Upper lobe of left lung (tissue), 6 donors: ENCODE measurements around the gene TPPP. TPM values are rescaled to one million over a fixed set of nuclear protein-coding genes. Genes with fewer than 3 reads are reported as not detected.
A peak's percentile ranks its signal among the peaks of the same experiment; 100 is the strongest.

Experiments
- ATAC-seq, 2 donors: fragments of 200-7000 bp; cut with Tn5 transposase; one replicate each; pipeline ENCODE4 v1.9.1; 2022; ENCODE audit warnings: mild to moderate bottlenecking in 2 of 2, moderate library complexity in 2 of 2; ENCODE audit not compliant: low FRiP score in 2 of 2
- DNase-seq, 2 donors: peaks; one replicate each; pipeline ENCODE4 v3.0.0-alpha.2; 2019 to 2020
- H3K27ac ChIP-seq, 4 donors: fragments of 200-600 bp; sonication (generic); one replicate each; pipeline ENCODE4 v1.5.1; 2016 to 2019
- H3K27me3 ChIP-seq, 4 donors: fragments of 200-600 bp; sonication (generic); one replicate each; pipeline ENCODE4 v1.5.1; 2017 to 2019
- H3K36me3 ChIP-seq, 4 donors: fragments of 200-600 bp; sonication (generic); one replicate each; pipeline ENCODE4 v1.5.1; 2016 to 2019
- H3K4me1 ChIP-seq, 4 donors: fragments of 200-600 bp; sonication (generic); one replicate each; pipeline ENCODE4 v1.5.1; 2018 to 2019
- H3K4me3 ChIP-seq, 4 donors: fragments of 200-600 bp; sonication (generic); one replicate each; pipeline ENCODE4 v1.5.1; 2017 to 2019; ENCODE audit warnings: mild to moderate bottlenecking in 2 of 4, moderate library complexity in 1 of 4
- H3K9me3 ChIP-seq, 4 donors: fragments of 200-600 bp; sonication (generic); one replicate each; pipeline ENCODE4 v1.5.1; 2018 to 2019
- CTCF ChIP-seq, 6 experiments: fragments of 450-650 bp in 4 of 6; fragments of 200-600 bp in 2 of 6; sonication (generic) in 2 of 6; IDR thresholded peaks; one replicate each; pipeline ENCODE4 v1.5.1; 2016 to 2019; ENCODE audit warnings: antibody characterized with exemption in 6 of 6
- EP300 ChIP-seq, 4 donors: sonication (generic); formaldehyde crosslinking; IDR thresholded peaks; one replicate each; pipeline ENCODE4 v1.5.1; 2017; ENCODE audit warnings: antibody characterized with exemption in 4 of 4, control low read depth in 2 of 4
- POLR2A ChIP-seq, 4 donors: fragments of 450-650 bp; IDR thresholded peaks; one replicate each; pipeline ENCODE4 v1.5.1; 2016 to 2017; ENCODE audit warnings: antibody characterized with exemption in 4 of 4, mild to moderate bottlenecking in 2 of 4
- POLR2AphosphoS5 ChIP-seq, 2 donors: sonication (generic); formaldehyde crosslinking; IDR thresholded peaks; one replicate each; pipeline ENCODE4 v1.5.1; 2017; ENCODE audit warnings: antibody characterized with exemption in 2 of 2
- WGBS, 2 donors: methylation state at CpG; one replicate each; pipeline ENCODE4 v1.1.5; 2017 to 2018; 5-methylcytosine and 5-hydroxymethylcytosine counted together
- total RNA-seq, 6 donors: library from RNA; depleted of rRNA in 4 of 6; stranded (reverse); fragments of >200 nt in 4 of 6; gene quantifications; one replicate each; pipeline versions ENCODE4 v1.1.0 to v1.2.1, GENCODE V29; 2016 to 2021
- donor health status: DM: no; HTN: no; CAD: no; lungs with moderate emphysema.
- donor health status: DM: no; HTN: yes; CAD: no; lungs with severe emphysema.

Gene TPPP
- total RNA-seq, 6 donors from 2014 or later: 14.3 to 42.7 (median 19.1) TPM

GRCh38 chr5:673161-673830, 19.9 kb downstream of the TPPP start:
- Histone ChIP-seq H3K27ac (no peak overlapping the region), H3K27me3 (no peaks in the 10 kb centered on the region), H3K36me3 (peaks cover 0 to 2% (median 0%) of the 10 kb centered on the region in 4 donors), H3K9me3 (no peaks in the 10 kb centered on the region), H3K4me3 (peak overlapping the region in 2 of 4 donors; percentile 4 to 27), H3K4me1 (peaks cover 23 to 36% (median 32%) of the 10 kb centered on the region in 4 donors)
- no peak for ATAC-seq
- TF ChIP-seq EP300 (IDR thresholded peaks at IDR 0.05): no peak
- no peak for TF ChIP-seq CTCF (IDR thresholded peaks at IDR 0.05)
- no peak for TF ChIP-seq POLR2AphosphoS5 (IDR thresholded peaks at IDR 0.05)
- TF ChIP-seq POLR2A (IDR thresholded peaks at IDR 0.05): no peak
- WGBS, 2 donors: 20 to 49% methylated on average over 4 to 16 of the region's 19 CpGs
- peak; percentile 17 to 68 for DNase-seq

GRCh38 chr5:672329-673160, 20.6 kb downstream of the TPPP start:
- Histone ChIP-seq H3K27me3 (no peaks in the 10 kb centered on the region), H3K4me1 (peaks cover 23 to 36% (median 32%) of the 10 kb centered on the region in 4 donors), H3K27ac (peak overlapping the region in 1 of 4 donors; percentile 41), H3K36me3 (peaks cover 0 to 4% (median 0%) of the 10 kb centered on the region in 4 donors), H3K4me3 (peak overlapping the region in 2 of 4 donors; percentile 4 to 27), H3K9me3 (no peaks in the 10 kb centered on the region)
- ATAC-seq: peak; percentile 20 to 56
- WGBS, 2 donors: 8 to 11% methylated on average over 22 to 23 of the region's 27 CpGs
- TF ChIP-seq CTCF (IDR thresholded peaks at IDR 0.05) (no peak), EP300 (IDR thresholded peaks at IDR 0.05) (peak in 1 of 4 donors; percentile 43), POLR2A (IDR thresholded peaks at IDR 0.05) (no peak)
- DNase-seq: peak; percentile 39 to 95

GRCh38 chr5:671459-672328, 21.5 kb downstream of the TPPP start:
- WGBS, 2 donors: 20 to 30% methylated on average over 2 to 21 of the region's 27 CpGs
- peak overlapping the region in 1 of 4 donors; percentile 41 for H3K27ac ChIP-seq
- DNase-seq (peak; percentile 65 to 89), ATAC-seq (peak; percentile 82 to 86)
- no peaks in the 10 kb centered on the region for H3K27me3 ChIP-seq
- TF ChIP-seq CTCF (IDR thresholded peaks at IDR 0.05) (peak; percentile 87 to 97 (median 92)), POLR2A (IDR thresholded peaks at IDR 0.05) (no peak), EP300 (IDR thresholded peaks at IDR 0.05) (no peak), POLR2AphosphoS5 (IDR thresholded peaks at IDR 0.05) (no peak)
- peak overlapping the region in 1 of 4 donors; percentile 27 for H3K4me3 ChIP-seq
- peaks cover 23 to 36% (median 32%) of the 10 kb centered on the region in 4 donors for H3K4me1 ChIP-seq
- H3K36me3 ChIP-seq: peaks cover 0 to 4% (median 0%) of the 10 kb centered on the region in 4 donors
- no peaks in the 10 kb centered on the region for H3K9me3 ChIP-seq

GRCh38 chr5:670396-671270, 22.5 kb downstream of the TPPP start:
- peaks cover 0 to 12% (median 4%) of the 10 kb centered on the region in 4 donors for H3K36me3 ChIP-seq
- H3K27me3 ChIP-seq: no peaks in the 10 kb centered on the region
- WGBS, 2 donors: 74 to 77% methylated on average over 14 to 31 of the region's 33 CpGs
- peaks cover 23 to 36% (median 32%) of the 10 kb centered on the region in 4 donors for H3K4me1 ChIP-seq
- H3K4me3 ChIP-seq: no peak overlapping the region
- peak; percentile 19 to 73 for DNase-seq
- no peak for ATAC-seq
- TF ChIP-seq EP300 (IDR thresholded peaks at IDR 0.05) (no peak), POLR2A (IDR thresholded peaks at IDR 0.05) (no peak), POLR2AphosphoS5 (IDR thresholded peaks at IDR 0.05) (no peak), CTCF (IDR thresholded peaks at IDR 0.05) (no peak)
- H3K27ac ChIP-seq: no peak overlapping the region
- no peaks in the 10 kb centered on the region for H3K9me3 ChIP-seq
